B cell (primary cell): Measurements from ENCODE around the gene CREM. TPM values are rescaled to one million over a fixed set of nuclear protein-coding genes. Genes with fewer than 3 reads are reported as not detected.

ENCODE experiments used
- ATAC-seq: fragments of 200-7000 bp; cut with Tn5 transposase; one replicate; pipeline ENCODE4 v1.10.0; 2021; ENCODE audit warnings: low read depth, mild to moderate bottlenecking, moderate number of reproducible peaks, moderate library complexity
- CTCF ChIA-PET: fragments of 350-600 bp; sonication (Branson Sonifier 250); formaldehyde crosslinking; loops from one replicate; lab custom pipeline; 2021; ENCODE audit warnings: antibody characterized with exemption, inconsistent platforms; lab: Charles Lee
- POLR2A ChIA-PET: fragments of 350-600 bp; sonication (Branson Sonifier 250); formaldehyde crosslinking; loops from one replicate; lab custom pipeline; 2021; ENCODE audit warnings: antibody characterized with exemption; lab: Charles Lee
- DNase-seq: peaks from one replicate; pipeline ENCODE4 v3.0.0; 2013
- H2AFZ ChIP-seq: 2 replicates; pipeline ENCODE4 v1.6.1; 2012; ENCODE audit warnings: mild to moderate bottlenecking, low read depth, low read length; ENCODE audit not compliant: insufficient read depth, poor library complexity, severe bottlenecking
- H3K27ac ChIP-seq, 2 donors: 1 replicate in 1 of 2; 2 replicates in 1 of 2; pipeline ENCODE4 v1.5.1; 2012 to 2013; ENCODE audit warnings: low read length in 2 of 2, mild to moderate bottlenecking in 2 of 2, moderate library complexity in 1 of 2
- H3K27me3 ChIP-seq, 4 experiments: fragments of 200-600 bp in 1 of 4; sonication (generic) in 1 of 4; replicated peaks in 1 of 4; 1 replicate in 2 of 4; 2 replicates in 2 of 4; pipeline versions ENCODE4 v1.6.1 to v1.7.0; 2013 to 2016; ENCODE audit warnings: low read length in 3 of 4, mild to moderate bottlenecking in 2 of 4, mixed read lengths in 1 of 4, moderate library complexity in 1 of 4; ENCODE audit not compliant: insufficient read depth in 4 of 4, control insufficient read depth in 3 of 4; ENCODE audit errors: control extremely low read depth in 1 of 4
- H3K36me3 ChIP-seq, 2 experiments: replicated peaks in 1 of 2; 1 replicate in 1 of 2; 2 replicates in 1 of 2; pipeline versions ENCODE4 v1.6.1 to v1.7.1; 2013; ENCODE audit warnings: low read length in 1 of 2; ENCODE audit not compliant: insufficient read depth in 2 of 2, control insufficient read depth in 1 of 2; ENCODE audit errors: control extremely low read depth in 1 of 2, extremely low read depth in 1 of 2
- H3K4me1 ChIP-seq, 2 donors: fragments of 200-600 bp in 1 of 2; sonication (generic) in 1 of 2; 1 replicate in 1 of 2; 2 replicates in 1 of 2; pipeline versions ENCODE4 v1.5.1 to v1.6.1; 2013 to 2017; ENCODE audit warnings: low read length in 2 of 2; ENCODE audit not compliant: control insufficient read depth in 2 of 2, insufficient read depth in 2 of 2
- H3K4me2 ChIP-seq: replicated peaks from 2 replicates; pipeline ENCODE3; 2012; ENCODE audit warnings: mild to moderate bottlenecking, low read depth, low read length; ENCODE audit not compliant: poor library complexity, severe bottlenecking
- H3K4me3 ChIP-seq, 5 experiments: fragments of 200-600 bp in 1 of 5; sonication (generic) in 1 of 5; 1 replicate in 3 of 5; 2 replicates in 2 of 5; pipeline versions ENCODE4 v1.5.1 to v1.7.0; 2011 to 2016; ENCODE audit warnings: low read length in 4 of 5, mild to moderate bottlenecking in 4 of 5, low read depth in 2 of 5, control low read depth in 1 of 5, moderate library complexity in 1 of 5; ENCODE audit not compliant: insufficient read depth in 1 of 5; ENCODE audit errors: control extremely low read depth in 1 of 5, extremely low read depth in 1 of 5
- H3K79me2 ChIP-seq: fragments of 200-600 bp; sonication (generic); one replicate; pipeline ENCODE4 v1.6.0; 2016; ENCODE audit warnings: low read length; ENCODE audit not compliant: control insufficient read depth, insufficient read depth
- H3K9ac ChIP-seq: fragments of 200-600 bp; sonication (generic); 2 replicates; pipeline ENCODE4 v1.6.1; 2017; ENCODE audit warnings: mild to moderate bottlenecking, low read length, moderate library complexity
- H3K9me3 ChIP-seq, 3 donors: one replicate each; pipeline versions ENCODE4 v1.6.1 to v1.7.1; 2013; ENCODE audit warnings: low read length in 2 of 3; ENCODE audit not compliant: control insufficient read depth in 2 of 3, insufficient read depth in 1 of 3; ENCODE audit errors: control extremely low read depth in 1 of 3
- H4K20me1 ChIP-seq: 2 replicates; pipeline ENCODE4 v1.6.0; 2012; ENCODE audit warnings: mild to moderate bottlenecking, low read length; ENCODE audit not compliant: insufficient read depth, control insufficient read depth, poor library complexity, severe bottlenecking
- H3K27ac Mint-ChIP-seq: one replicate; pipeline ENCODE4 v1.8.0; 2021; ENCODE audit warnings: mixed read lengths
- H3K27me3 Mint-ChIP-seq: one replicate; pipeline ENCODE4 v1.8.0; 2021; ENCODE audit warnings: mixed read lengths
- H3K4me1 Mint-ChIP-seq: one replicate; pipeline ENCODE4 v1.8.0; 2021; ENCODE audit warnings: mixed read lengths
- H3K4me3 Mint-ChIP-seq: one replicate; pipeline ENCODE4 v1.8.0; 2021; ENCODE audit warnings: mixed read lengths
- H3K9me3 Mint-ChIP-seq: one replicate; pipeline ENCODE4 v1.8.0; 2022; ENCODE audit warnings: mixed read lengths; ENCODE audit not compliant: insufficient read depth
- CTCF ChIP-seq: fragments of 200-600 bp; IDR thresholded peaks from one replicate; pipeline ENCODE4 v1.8.0; 2022; ENCODE audit warnings: antibody characterized with exemption, mild to moderate bottlenecking
- EZH2 ChIP-seq: IDR thresholded peaks from 2 replicates; pipeline ENCODE4 v1.6.1; 2012; ENCODE audit warnings: borderline replicate concordance, low read depth, mild to moderate bottlenecking, moderate library complexity, low read length; ENCODE audit not compliant: insufficient read depth, poor library complexity, severe bottlenecking
- whole genome bisulfite sequencing: methylation state at CpG from one replicate; pipeline ENCODE4 v1.1.5; 2013; ENCODE audit warnings: missing lambda C conversion rate; ENCODE audit not compliant: insufficient coverage; 5-methylcytosine and 5-hydroxymethylcytosine counted together
- intact Hi-C: fragments of 100-400 bp; cut with micrococcal nuclease; formaldehyde crosslinking; loops from one replicate; pipeline ENCODE4 v1.10.0; 2022
- polyA plus RNA-seq: library from polyadenylated mRNA; depleted of rRNA; stranded (reverse); fragments of >200 nt; gene quantifications from 2 replicates; pipeline ENCODE4 v1.2.3, GENCODE V29; 2012
- total RNA-seq, 2 donors: library from RNA; stranded (reverse); fragments of 120-200 nt in 1 of 2; gene quantifications; 1 replicate in 1 of 2; 2 replicates in 1 of 2; pipeline versions ENCODE4 v1.2.3 to v1.2.4, GENCODE V29; 2013 to 2022

Gene CREM
- total and polyA plus RNA-seq, 2 donors (not counting 1 experiment from before 2014, with no cell fraction given), result 7.3 to 94.6 TPM

GRCh38 chr10:35214607-35215020 is 88.0 kb downstream of the CREM start:
- POLR2A ChIA-PET, result no interaction called here
- intact Hi-C loops, result loop anchor here (10.0 kb wide), 1 partner anchor 220 kb away; no protein-coding TSS in a partner anchor
- no peaks in the 10 kb centered on the region for H3K27me3 ChIP-seq
- no peak overlapping the region for H3K4me2 ChIP-seq
- Mint-ChIP-seq H3K4me3 (no peak overlapping the region), H3K27ac (no peak overlapping the region), H3K9me3 (no peaks in the 10 kb centered on the region), H3K27me3 (peaks cover 3% of the 10 kb centered on the region), H3K4me1 (peaks cover 12% of the 10 kb centered on the region)
- no peaks in the 10 kb centered on the region for H3K9me3 ChIP-seq
- CTCF ChIA-PET, result interaction anchor here (4.2 to 14.3 kb wide), 2 partner anchors 19 to 92 kb away, joined by 41 to 436 read pairs; partner anchors contain the start of gene CREM
- no peaks in the 10 kb centered on the region for H4K20me1 ChIP-seq
- no peaks in the 10 kb centered on the region for H3K79me2 ChIP-seq
- H3K27ac ChIP-seq, result no peak overlapping the region
- H2AFZ ChIP-seq, result no peak overlapping the region
- H3K9ac ChIP-seq, result no peak overlapping the region
- H3K4me1 ChIP-seq, result no peaks in the 10 kb centered on the region
- ATAC-seq (no peak), DNase-seq (no peak)
- 95% methylated on average over 19 of the region's 19 CpGs for WGBS
- no peak for TF ChIP-seq CTCF
- TF ChIP-seq EZH2, result no peak
- H3K4me3 ChIP-seq, result no peak overlapping the region
- no peaks in the 10 kb centered on the region for H3K36me3 ChIP-seq

GRCh38 chr10:35215107-35215506 is 88.5 kb downstream of the CREM start:
- no peak overlapping the region for H3K27ac Mint-ChIP-seq

More at GRCh38 chr10:35215107-35215506, 88.5 kb downstream of the CREM start:
- Histone ChIP-seq H3K9ac (no peak overlapping the region), H3K4me2 (no peak overlapping the region), H3K4me1 (no peaks in the 10 kb centered on the region), H3K27ac (no peak overlapping the region), H3K79me2 (no peaks in the 10 kb centered on the region), H3K9me3 (no peaks in the 10 kb centered on the region), H3K36me3 (no peaks in the 10 kb centered on the region), H3K4me3 (no peak overlapping the region), H4K20me1 (no peaks in the 10 kb centered on the region), H2AFZ (no peak overlapping the region), H3K27me3 (no peaks in the 10 kb centered on the region)
- H3K27me3 Mint-ChIP-seq, result peaks cover 6% of the 10 kb centered on the region
- WGBS, result 81% methylated on average over 3 of the region's 3 CpGs
- TF ChIP-seq CTCF, result no peak
- TF ChIP-seq EZH2, result no peak
- peaks cover 12% of the 10 kb centered on the region for H3K4me1 Mint-ChIP-seq
- CTCF ChIA-PET, result interaction anchor here (0.5 to 14.3 kb wide), 5 partner anchors 11 to 119 kb away, joined by 3 to 436 read pairs (median 3); partner anchors contain the start of gene CREM
- no peak overlapping the region for H3K4me3 Mint-ChIP-seq
- no peak for DNase-seq
- no peaks in the 10 kb centered on the region for H3K9me3 Mint-ChIP-seq
- intact Hi-C loops, result loop anchor here (10.0 kb wide), 1 partner anchor 220 kb away; no protein-coding TSS in a partner anchor
- POLR2A ChIA-PET, result no interaction called here
- ATAC-seq, result no peak
